Panc1 (cell line): Measurements from ENCODE around the gene ATF3.

ENCODE experiments used
- POLR2AphosphoS5 ChIP-seq: IDR thresholded peaks from 2 replicates; pipeline ENCODE4 v1.6.1; 2012; ENCODE audit warnings: mild to moderate bottlenecking, low read depth, low read length, moderate library complexity
- REST ChIP-seq, 2 experiments: IDR thresholded peaks; 2 replicates each; pipeline ENCODE4 v1.6.1; 2011 to 2012; ENCODE audit warnings: low read depth in 2 of 2, control low read depth in 1 of 2, low read length in 1 of 2, mild to moderate bottlenecking in 1 of 2, moderate library complexity in 1 of 2; ENCODE audit not compliant: insufficient read depth in 1 of 2
- TCF7L2 ChIP-seq: IDR thresholded peaks from 2 replicates; pipeline ENCODE4 v1.6.1; 2011; ENCODE audit warnings: mild to moderate bottlenecking, low read depth, low read length, inconsistent platforms
- TF ChIP-seq, protein P1 (sequence below): fragments of 450-650 bp; IDR thresholded peaks from 2 replicates; pipeline ENCODE4 v1.5.1; 2017; ENCODE audit warnings: mild to moderate bottlenecking

DNA sequence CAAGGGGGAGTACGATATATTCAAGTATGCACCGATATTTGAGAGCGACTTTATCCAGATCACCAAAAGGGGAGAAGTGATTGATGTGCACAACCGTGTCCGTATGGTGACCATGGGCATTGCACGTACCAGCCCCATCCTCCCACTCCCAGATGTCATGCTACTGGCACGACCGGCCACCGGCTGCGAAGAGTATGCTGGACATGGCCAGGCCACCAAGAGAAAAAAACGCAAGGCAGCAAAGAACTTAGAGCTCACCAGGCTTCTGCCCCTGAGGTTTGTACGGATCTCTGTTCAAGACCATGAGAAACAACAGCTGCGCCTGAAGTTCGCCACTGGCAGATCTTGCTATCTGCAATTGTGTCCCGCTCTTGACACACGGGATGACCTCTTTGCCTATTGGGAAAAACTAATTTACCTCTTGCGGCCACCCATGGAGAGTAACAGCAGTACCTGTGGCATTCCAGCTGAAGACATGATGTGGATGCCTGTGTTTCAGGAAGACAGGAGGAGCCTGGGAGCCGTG, 16.5 kb downstream of the ATF3 start:
- TF ChIP-seq, protein P1, sequence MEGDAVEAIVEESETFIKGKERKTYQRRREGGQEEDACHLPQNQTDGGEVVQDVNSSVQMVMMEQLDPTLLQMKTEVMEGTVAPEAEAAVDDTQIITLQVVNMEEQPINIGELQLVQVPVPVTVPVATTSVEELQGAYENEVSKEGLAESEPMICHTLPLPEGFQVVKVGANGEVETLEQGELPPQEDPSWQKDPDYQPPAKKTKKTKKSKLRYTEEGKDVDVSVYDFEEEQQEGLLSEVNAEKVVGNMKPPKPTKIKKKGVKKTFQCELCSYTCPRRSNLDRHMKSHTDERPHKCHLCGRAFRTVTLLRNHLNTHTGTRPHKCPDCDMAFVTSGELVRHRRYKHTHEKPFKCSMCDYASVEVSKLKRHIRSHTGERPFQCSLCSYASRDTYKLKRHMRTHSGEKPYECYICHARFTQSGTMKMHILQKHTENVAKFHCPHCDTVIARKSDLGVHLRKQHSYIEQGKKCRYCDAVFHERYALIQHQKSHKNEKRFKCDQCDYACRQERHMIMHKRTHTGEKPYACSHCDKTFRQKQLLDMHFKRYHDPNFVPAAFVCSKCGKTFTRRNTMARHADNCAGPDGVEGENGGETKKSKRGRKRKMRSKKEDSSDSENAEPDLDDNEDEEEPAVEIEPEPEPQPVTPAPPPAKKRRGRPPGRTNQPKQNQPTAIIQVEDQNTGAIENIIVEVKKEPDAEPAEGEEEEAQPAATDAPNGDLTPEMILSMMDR = no peak
- no peak for TF ChIP-seq REST (IDR thresholded peaks at IDR 0.05; ENCODE audit: insufficient read depth in 1 of 2, low read depth in 2 of 2, low read length in 1 of 2)
- TF ChIP-seq POLR2AphosphoS5 = no peak
- TF ChIP-seq TCF7L2 = no peak
